GM12865 (cell line): ENCODE measurements around the gene EXOC6.
A peak's percentile ranks its signal among the peaks of the same experiment; 100 is the strongest.

Experiments
- DNase-seq: peaks from one replicate; pipeline ENCODE4 v3.0.0; 2010; ENCODE audit warnings: low read depth
- H3K4me3 ChIP-seq: 2 replicates; pipeline ENCODE4 v1.5.1; 2011; ENCODE audit warnings: mild to moderate bottlenecking, low read depth, low read length, control low read depth
- CTCF ChIP-seq: IDR thresholded peaks from 2 replicates; pipeline ENCODE4 v1.5.1; 2011; ENCODE audit warnings: low read length, control low read depth, low read depth, inconsistent platforms; ENCODE audit not compliant: insufficient read depth; ENCODE audit errors: missing control alignments

The EXOC6 gene

GRCh38 chr10:92811986-92812385 lies 36.3 kb upstream of the EXOC6 start:
- TF ChIP-seq CTCF, result no peak
- H3K4me3 ChIP-seq, result no peak overlapping the region
- no peak for DNase-seq

- no peak overlapping the region for H3K4me3 ChIP-seq
- no peak for DNase-seq
- TF ChIP-seq CTCF, result no peak
Measured at GRCh38 chr10:92813979-92814378, 34.3 kb upstream of the EXOC6 start.

GRCh38 chr10:92814790-92815189 lies 33.5 kb upstream of the EXOC6 start:
- no peak overlapping the region for H3K4me3 ChIP-seq
- DNase-seq, result no peak
- no peak for TF ChIP-seq CTCF

- no peak for DNase-seq
- no peak overlapping the region for H3K4me3 ChIP-seq
- TF ChIP-seq CTCF, result no peak
Measured at GRCh38 chr10:92816091-92816531, 32.2 kb upstream of the EXOC6 start.

GRCh38 chr10:92822060-92822634 lies 26.2 kb upstream of the EXOC6 start:
- no peak overlapping the region for H3K4me3 ChIP-seq
- no peak for TF ChIP-seq CTCF
- DNase-seq, result peak; percentile 31

DNA sequence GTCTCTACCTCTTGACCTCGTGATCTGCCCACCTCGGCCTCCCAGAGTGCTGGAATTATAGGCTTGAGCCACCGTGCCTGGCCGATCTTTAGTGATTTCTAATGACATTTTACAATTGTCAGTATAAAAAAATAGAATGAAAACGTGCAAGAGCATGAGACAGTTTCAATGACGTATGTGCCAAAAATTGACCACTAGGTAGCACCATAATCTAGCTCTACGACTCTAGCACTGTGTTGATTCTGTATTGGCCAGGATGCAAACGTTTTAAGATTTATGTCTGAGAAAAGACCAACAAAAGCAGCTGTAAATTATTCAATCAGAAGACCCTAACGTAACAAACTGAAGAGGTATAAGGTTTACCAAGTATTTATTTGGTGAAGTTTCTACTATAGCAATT lies 25.4 kb upstream of the EXOC6 start:
- H3K4me3 ChIP-seq, result no peak overlapping the region
- peak; percentile 14 for DNase-seq
- TF ChIP-seq CTCF, result no peak

DNA sequence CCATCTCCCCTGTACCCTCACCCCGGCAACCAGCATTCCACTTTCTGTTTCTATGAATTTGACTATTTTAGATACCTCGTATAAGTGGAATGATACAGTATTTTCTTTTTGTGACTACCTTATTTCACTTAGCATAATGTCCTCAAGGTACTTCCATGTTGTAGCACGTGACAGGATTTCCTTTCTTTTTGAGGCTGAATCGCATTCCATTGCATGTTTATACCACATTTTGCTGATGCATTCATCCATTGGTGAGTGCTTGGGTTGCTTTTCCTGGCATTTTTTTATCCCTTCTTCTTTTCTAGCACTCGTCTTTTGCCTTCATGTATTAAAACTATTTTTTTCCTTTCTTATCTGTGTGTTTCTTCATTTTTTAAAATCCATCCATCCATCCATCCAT lies 22.3 kb upstream of the EXOC6 start:
- no peak overlapping the region for H3K4me3 ChIP-seq
- DNase-seq, result no peak
- TF ChIP-seq CTCF, result no peak
